ENCODE data around the gene ORC4.

ORC4 gene

DNA sequence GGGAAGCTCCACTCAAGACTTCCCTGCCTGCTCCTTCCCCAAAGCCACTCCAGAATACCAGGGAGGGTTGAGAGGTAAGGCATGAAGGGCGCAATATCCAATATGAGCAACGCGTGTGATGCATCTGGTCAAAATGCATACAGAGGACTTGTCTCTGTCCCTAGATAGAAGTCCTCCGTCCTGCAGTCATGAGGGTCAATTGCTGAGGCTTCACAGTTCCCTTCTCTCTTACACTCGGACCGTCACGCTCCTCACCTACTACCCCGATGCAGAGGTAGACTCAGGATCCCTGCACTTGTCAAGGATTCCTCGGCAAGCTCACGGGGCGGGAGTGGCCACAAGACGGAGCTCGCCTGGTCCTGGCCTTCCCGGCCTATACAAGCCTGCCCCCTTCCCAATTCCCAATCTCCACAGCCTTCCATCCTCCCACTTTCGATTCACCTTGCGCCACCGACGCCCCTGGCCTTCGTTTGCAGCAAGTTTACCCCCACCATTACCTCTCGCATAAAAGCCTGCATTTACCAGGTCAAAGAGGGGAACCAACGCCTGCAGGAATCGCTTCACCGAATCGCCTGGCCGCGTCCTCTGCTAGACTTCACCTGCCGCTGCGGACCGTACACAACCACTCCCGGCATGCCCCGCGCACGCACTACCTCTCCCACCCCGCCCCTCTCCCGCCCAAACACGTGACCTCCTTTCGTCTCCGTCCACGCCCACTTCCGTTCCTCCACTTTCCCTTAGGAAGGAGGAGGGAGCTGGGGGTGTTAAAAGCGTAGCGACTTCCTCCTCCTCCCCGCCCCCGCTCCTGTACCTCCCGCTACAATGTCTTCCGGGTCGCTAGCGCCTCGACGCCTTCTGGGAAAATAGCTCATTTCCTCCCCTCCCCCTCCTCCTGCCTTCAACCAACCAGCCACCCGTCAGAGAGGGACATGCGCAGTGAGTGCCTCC, at the start of gene ORC4:
ORC4 (minus strand) TSS at position 627 of the 948 bp plus-strand sequence. CDS start 44,779 bp downstream, outside the sequence.
- peak; percentile 96 for DNase-seq (ENCODE audit: low spot score)

DNA sequence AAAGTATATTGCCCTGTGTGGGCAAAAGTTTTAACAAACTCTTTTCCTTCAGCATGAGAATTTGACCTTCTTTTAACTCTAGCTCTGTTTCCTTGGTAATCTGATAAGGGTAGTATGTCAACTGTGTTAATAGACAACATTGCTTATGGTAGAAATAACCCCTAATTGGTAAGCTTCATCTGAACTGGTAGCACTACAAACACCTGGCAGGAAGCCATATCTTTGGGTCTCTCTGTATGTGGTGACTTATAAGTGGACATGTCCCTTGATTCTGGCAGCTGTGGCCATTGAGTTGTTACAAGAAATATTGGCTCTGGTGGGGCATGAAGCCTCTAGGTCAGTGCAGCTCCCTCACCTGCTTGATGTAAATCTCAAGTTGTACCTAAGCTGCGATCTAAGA, 47.3 kb upstream of the ORC4 start:
- DNase-seq (ENCODE audit: low spot score), result no peak

DNA sequence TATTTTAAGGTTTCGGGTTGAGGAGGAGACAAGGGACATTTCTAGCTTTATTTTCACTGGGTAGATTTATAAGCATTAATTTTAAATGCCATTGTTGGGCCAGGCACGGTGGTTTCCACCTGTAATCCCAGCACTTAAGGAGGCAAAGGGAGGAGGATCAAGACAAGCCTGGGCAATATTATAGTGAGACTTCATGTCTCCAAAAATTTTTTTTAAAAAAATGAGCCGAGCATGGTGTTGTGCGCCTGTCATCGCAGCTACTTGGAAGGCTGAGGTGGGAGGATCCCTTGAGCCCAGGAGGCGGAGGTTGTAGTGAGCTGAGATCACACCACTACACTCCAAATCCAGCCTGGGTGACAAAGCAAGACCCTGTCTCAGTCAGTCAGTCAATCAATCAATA, 45.4 kb upstream of the ORC4 start:
- no peak for DNase-seq (ENCODE audit: low spot score)

DNA sequence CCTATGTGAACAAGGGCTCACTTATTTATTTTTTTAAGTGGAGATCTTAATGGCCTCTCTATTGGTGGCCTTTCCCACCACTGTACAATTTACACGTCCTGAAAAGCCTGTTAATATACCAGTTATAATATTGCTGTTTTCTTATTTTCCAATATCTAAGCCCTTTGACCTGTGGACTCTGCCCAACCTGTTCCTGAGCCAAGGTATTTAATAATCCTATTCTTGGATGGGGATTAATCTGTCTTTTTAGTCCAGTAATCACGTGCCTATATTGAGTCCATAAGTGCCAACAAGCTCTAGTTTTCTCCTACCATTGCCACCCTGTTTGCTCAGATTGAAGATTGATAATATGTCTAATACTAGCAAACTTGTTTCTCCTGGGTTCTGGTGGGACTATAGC, 43.1 kb upstream of the ORC4 start:
- DNase-seq (ENCODE audit: low spot score), result no peak

DNA sequence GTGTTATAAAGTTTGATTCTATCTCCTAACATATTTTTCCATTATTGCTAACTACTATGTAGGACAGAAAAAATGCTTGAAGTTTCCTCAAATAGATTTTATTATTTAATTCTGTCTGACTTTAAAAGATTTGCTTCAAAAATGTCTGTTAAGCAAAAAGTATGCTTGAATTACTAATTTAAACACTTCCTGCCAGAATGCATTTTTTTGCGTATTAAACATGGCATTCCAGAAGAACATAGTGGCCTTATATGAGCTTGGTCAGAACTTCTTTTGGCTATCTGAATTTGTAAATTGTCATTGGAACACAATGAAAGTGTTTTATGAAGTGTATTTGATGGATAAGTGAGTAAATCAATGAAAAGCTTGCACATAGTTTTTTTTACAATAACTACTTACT, 38.1 kb upstream of the ORC4 start:
- no peak for DNase-seq (ENCODE audit: low spot score)

DNA sequence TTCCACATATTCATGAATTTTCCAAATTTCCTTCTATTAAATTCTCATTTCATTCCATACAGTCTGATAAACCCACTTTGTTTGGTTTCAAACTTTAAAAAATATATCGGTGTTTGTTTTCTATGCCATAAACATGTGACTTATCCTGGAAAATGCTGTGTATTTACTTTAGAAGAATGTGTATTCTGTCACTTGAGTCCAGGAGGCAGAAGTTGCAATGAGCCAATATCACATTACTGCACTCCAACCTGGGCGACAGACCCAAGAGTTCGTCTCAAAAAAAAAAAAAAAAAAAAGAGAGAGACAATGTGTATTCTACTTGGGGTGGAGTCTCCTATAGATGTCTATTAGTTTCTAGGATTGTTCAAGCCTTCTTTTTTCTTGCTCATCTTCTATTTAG, 32.1 kb upstream of the ORC4 start:
- no peak for DNase-seq (ENCODE audit: low spot score)

DNA sequence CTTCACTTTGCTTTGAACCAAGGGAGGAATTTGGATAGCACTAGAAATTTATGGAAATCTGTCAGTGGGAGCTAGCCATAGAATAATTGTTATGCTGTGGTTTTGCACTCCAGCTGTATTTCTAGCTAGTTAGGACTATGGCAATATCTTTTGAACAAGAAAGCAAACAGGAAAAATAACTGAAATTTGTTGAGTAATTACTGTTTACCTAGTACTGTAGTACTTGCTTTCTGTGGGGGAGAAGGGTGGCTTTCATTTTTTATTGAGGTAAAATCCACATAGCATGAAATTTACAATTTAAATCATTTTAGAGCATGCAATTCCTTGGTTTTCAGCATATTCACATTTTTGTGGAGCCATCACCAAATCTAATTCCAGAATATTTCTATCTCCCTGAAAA, 28.7 kb upstream of the ORC4 start:
- no peak for DNase-seq (ENCODE audit: low spot score)

DNA sequence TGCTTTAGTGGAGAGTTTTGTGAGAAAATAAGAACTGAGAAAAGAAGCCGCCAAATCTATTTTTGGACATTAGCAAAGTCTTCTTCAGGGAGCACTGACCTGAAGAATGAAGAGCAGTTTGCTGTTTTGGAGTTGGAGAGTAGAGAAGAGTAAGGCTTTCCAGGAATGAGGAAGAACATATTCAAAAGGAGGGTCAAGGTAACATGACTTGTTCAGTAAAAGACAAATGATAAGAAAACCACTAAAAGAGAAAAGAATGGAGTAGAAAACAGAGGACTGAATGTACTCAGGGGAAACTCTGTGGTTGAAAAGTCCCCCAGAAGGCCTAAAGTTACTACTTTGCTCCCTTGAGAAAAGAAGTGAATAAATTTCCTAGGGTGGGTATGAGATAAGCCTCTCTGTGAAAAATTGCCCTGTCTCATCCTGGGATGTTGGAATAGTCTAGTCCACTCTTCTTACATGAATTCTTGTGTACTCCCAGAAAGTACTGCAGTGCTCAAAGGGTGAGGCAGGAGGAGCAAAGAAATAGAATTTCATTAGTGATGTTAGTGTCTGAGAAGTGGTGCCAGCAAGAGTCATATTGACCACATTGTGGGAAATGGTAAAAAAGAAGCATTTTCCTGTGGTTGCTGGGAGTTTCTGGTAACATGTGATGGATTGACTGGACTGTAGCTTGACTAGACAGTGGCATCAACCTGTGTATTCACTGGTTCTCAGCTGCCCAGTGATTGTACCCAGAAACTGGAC, 28.1 kb upstream of the ORC4 start:
- DNase-seq (ENCODE audit: low spot score), result peak; percentile 13

DNA sequence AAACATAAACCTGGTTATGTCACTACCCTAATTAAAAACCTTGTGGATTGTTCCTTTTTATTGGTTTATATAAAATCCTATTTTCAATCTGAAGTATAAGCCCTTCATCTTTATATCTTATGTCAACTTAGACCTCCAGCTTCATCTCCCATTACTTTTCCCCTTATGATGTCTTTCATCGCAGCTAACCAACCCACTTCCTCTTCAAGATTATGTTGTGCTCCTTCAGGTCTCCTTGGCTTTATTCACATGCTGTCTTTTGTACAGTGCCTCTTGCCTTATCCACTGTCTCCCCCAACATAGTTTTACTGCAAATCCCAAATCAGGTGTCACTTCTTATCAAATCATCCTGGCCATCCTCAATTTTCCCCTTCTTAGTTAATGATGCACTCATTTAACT, 26.3 kb upstream of the ORC4 start:
- DNase-seq (ENCODE audit: low spot score), result no peak

DNA sequence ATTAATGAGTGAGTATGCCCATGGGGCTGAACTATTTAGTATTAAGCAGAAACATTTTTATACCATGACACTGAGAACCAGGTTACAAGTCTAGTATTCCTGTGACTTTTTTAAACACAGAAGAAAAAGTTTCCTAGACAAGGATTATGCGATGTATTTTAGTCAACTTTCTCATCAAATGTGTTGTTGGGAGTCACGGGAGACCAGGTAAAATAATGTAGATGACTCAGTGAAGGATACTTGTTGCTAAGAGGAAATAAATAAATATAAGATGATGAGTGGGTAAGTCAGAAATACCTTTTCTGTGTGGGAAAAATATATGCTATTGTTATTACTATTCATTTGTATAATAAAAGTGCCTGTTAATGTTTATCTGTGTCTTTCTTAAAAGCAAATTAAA, 23.8 kb upstream of the ORC4 start:
- no peak for DNase-seq (ENCODE audit: low spot score)

DNA sequence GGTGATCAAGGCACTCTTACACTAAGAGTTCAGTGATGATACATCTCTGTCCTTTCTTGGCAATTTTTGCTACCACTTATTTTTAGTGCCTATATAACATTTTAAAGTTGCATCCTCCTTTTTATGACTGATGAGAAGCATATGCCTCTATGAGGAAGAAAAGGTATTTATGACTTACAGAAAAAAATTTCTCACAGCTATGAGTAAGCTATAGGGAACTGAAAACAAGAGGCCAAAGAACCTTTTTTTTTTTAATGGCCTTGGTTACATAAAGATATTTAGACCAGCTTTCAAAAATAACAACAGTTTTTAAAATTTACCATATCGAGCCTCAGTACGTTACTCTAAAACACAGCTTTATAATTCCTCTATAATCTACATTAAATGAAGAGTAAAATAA, 21.7 kb upstream of the ORC4 start:
- no peak for DNase-seq (ENCODE audit: low spot score)

DNA sequence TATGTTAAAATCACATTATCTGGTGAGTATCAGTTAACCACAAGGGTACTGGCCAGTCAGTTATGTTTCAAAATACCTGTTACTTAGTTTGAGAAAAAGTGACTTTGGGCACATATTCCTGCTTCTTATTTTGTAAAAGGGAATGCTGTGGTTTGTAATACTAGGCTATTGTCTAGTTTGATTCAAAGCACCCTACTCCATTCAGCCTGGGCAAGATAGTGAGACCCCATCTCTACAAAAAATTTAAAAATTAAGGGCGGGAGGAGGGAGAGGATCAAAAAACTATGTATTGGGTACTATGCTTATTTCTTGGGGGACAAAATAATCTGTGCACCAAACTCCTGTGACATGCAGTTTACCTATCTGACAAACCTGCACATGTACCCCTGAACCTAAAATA, 19.2 kb upstream of the ORC4 start:
- no peak for DNase-seq (ENCODE audit: low spot score)

DNA sequence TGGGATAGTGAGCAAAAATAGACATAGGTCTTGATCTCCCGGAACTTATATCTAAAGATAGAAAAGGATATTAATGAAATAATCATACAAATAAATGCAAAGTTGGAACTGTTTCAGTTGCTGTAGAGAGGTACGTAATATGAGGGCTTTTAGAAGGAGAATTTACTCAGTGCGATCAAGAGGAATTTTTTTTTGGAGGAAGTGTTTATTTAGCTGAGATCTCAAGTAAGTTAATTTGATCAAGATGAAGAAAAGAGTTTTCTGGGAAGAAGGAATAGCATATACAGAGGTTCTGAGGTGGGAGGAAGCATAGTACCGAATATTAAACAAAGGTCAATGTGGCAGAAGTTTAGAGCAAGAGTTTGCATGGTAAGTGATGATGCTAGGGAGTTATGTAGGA, 11.7 kb upstream of the ORC4 start:
- no peak for DNase-seq (ENCODE audit: low spot score)

DNA sequence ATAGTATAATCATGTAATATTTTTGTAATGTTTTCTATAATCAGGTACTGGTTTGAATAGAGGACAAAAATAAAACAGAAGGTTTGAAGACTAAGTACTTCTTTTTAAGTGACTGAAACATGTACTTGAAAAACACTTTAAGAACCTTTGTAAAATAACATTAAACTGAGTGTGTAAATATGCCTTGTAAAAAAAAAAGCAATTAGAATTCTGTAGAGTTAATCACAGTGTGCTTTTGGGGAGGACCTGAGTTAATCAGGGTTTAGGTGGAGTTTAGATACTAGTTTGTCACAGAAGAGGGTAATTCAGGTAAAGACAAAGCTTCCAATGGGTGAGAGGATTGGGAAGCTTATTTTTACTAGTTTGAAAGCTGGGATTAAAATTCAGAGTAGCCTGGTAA, 10.6 kb upstream of the ORC4 start:
- no peak for DNase-seq (ENCODE audit: low spot score)

DNA sequence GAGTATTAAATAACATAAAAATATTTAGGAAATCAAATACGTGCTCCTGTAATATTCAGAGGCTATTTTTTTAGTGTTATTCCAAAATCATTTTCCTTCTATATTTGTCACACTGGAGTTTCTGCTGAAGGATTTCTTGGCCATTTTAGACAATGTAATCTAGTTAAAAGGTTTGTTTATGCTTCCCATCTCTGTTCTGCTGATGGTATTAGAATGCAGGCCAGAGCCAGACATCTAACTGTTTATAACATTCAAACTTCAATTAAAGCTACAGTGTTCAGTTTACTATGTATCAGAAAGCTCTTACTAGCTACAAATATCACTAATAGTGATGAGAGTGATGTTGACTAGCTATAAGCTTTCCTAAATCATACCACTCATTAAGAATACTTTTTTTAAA, 8.2 kb upstream of the ORC4 start:
- DNase-seq (ENCODE audit: low spot score), result no peak

DNA sequence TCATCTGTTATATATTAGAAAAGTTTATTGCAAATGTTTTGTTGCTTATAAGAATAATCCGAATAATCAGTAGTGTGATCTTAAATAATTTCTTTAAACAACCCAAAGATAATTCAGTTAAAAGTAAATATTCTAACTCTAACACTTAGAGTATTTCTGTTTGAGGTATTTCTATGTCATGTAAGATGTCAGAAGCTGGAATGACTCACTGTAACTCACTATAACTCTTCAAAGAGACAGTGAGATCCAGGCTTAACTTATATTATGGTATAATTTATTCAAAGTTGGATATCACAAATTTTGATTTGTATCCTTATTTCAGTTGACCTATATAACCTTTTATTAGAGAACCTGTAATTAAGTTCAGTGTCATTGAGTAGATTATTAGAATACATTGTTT, 7.3 kb upstream of the ORC4 start:
- no peak for DNase-seq (ENCODE audit: low spot score)

DNA sequence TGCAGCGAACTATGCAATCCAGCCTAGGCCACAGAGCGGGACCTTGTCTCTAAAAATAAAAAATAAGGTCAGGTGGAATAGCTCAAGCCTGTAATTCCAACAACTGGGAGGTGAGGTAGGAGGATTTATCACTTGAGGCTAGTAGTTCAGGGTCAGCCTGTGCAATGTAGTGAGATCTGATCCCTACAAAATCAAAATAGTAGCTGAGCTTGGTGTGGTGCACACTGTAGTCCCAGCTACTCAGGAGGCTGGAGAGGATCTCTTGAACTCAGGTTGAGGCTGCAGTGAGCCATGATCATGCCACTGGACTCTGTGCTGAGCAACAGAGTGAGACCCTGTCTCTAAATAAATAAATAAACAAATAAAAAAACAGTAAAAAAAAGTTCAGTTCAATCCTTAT, 6.0 kb upstream of the ORC4 start:
- DNase-seq (ENCODE audit: low spot score), result no peak

DNA sequence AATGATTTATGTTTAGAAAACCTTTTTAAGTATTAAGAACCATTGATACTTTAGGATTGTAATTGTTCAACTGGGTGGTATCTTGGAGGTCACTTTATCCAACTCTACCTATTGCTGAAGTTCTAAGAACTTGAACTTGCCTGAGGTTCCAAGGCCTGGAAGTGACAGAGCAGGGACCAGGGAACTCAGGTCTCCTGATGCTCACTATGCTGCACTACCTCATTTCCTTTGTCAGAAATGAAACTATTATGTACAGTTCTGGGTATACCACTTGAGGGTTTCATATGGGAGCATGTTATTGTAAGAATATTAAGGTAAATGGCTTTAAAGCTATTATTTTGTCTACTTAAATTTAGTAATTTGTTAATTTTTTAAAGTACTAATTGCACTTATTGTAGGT, 3.3 kb upstream of the ORC4 start:
- no peak for DNase-seq (ENCODE audit: low spot score)

DNA sequence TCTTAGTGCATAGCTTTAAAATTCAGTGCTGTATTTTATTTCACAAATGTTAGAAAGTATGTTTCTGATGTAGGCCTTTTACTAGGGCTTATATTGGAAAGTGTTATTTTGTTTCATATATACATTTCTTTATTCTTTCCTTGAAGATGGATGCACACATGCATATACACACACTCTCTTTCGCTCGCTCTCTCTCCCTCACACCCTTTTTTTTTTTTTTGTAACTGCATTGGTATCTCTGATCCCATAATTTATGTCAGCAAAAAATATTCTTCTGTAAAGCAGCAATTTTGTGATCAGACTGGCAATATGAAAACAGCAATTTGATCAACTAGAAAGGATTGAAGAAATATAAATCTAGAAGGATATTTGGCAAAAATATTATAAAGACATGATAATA, 2.3 kb upstream of the ORC4 start:
- DNase-seq (ENCODE audit: low spot score), result no peak

DNA sequence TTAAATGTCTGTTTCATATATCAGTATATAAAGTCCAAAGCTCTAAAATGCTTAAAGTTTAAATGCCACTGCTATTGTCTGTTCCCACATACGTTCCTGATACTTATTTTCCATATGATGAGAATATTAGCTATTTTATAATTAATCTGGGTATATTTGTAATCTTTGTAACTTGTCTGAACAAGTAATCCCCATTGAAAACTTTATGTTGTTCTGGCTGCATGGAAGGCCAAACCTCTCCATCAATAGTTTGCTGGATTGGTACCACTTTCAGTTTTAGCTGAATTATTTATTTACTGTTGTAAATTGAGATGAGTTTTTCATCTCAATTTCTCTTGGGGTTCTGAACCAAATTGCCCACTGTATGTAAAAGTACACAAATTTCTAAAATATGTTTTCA, 1.8 kb upstream of the ORC4 start:
- DNase-seq (ENCODE audit: low spot score), result no peak

DNA sequence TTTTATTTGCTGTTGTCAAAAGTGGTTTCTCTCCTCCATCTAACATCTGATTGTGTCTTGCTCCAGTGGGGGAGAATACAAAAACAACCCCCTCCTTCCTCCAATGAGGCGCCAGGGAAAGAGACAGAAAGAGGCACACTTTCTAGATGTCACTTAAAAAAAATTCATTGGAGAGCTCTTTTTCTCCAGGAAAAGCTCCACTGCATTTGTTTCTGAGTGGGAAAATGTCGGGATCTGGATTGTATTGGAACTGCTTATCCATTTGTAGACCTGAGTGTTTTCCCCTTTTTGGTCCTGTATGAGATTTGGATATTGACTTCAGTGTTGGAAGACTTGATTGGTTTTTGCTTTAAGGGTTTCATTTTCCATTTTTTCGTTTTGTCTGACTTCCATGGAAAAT, 1.3 kb upstream of the ORC4 start:
- DNase-seq (ENCODE audit: low spot score), result no peak

DNA sequence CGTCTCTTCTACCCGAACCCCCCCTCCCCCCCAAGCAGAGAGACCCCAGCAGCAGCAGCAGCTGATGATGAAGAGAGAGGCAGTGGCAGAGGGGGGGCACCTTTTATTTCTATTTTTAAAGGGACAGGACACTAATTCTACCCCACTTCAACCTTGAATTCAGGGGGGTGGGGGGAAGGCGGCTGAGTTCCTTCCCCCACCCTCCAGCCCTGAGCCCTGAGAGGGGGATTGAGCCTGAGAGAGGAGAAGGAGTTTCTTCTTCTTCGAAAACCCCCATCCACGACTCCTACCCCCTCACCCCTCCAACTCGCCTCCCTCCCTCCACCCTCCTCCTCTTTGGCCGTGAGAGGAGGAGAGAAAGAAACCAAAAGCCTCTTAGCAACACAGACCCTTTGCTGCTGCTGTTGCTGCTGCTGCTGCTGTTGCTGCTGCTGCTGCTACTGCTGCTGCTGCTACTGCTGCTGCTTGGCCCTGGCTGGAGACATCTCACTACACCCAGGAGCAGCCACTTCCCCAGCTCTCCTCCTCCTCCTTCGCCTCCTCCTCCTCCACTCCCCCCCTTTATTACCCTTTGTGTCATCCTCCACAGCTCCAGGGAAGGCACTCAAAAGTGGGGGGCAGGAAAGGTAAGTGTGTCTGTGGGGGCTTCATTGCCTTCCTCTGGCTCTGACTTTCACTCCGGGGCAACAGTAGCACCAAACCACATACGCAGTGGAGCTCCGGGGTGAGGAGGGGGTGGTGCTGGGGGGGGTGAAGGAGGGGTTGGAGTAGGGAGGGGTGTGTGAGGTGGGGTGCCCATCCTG, 723 bp upstream of the ORC4 start, which contains the start of gene MBD5:
MBD5 (plus strand) TSS at position 33 of the 803 bp plus-strand sequence.
- DNase-seq (ENCODE audit: low spot score), result peak; percentile 43

DNA sequence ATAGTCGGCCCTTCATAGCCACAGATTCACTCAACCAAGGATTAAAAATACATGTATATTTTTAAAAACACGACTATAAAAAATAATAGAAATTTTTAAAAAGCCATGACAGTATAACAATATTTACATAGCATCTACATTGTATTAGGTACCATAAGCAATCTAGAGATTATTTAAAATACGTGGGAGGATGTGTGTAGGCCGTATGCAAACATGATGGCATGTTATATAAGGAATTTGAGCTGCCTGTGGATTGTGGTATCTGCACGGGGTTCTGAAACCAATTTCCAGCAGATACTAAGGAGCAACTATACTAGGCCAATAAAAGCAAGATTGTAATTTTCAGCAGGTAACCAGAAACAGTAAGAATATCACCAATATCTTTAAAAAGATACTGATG, 5.9 kb downstream of the ORC4 start:
- DNase-seq (ENCODE audit: low spot score), result no peak

Measured in GM03348 (cell line).